ENCODE data around the gene ATXN7. TPM values are rescaled to one million over a fixed set of nuclear protein-coding genes. Genes with fewer than 3 reads are reported as not detected.

The ATXN7 gene
- total RNA-seq, 1 donor from 2014 or later, result 13.2 TPM

GRCh38 chr3:63921741-63922482, 58.2 kb downstream of the ATXN7 start:
- peaks cover under 1 to 42% of the 10 kb centered on the region in 2 donors for H3K36me3 ChIP-seq
- no peaks in the 10 kb centered on the region for H3K9me3 ChIP-seq
- no peaks in the 10 kb centered on the region for H3K27me3 ChIP-seq
- H3K4me3 ChIP-seq, result no peak overlapping the region
- H3K4me1 ChIP-seq, result peaks cover 0 to 2% of the 10 kb centered on the region in 2 donors
- intact Hi-C loops (cut with DNase I), result no loop called here
- DNase-seq (ENCODE audit: low spot score in 2 of 2), result no peak
- TF ChIP-seq CTCF (IDR thresholded peaks at IDR 0.05), result no peak
- H3K27ac ChIP-seq, result no peak overlapping the region

DNA sequence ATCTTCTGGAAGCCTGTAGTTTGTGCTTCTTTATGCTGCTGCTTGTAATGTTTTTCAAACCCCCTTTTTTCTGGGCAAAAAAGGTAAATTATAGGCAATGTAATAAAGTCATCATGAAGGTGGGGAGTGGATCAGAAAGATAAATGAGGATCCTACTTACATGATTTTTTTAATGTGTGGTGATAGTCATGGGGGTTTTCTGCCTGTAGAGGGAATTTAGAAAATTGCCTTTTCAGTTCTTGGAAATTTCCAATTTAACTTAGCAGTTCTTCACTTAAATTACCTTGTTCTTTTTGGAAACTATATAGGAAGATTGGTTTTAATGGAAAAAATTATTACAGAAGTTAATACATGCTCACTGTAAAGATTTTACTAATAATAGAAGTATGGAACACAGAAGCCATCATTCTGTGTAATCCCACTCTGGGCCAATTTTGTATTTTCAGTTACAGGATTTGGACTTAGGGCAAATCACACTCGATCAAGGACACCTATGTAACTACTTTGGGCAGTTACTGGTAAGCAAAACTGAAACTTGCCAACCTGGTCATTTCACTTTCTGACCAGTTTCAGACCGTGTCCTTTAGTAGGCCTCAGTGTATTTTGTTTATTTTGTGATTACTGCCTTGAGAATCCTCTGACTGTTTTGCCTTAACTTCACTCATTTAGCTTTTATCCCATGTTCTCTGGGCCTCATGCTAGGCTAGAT, 59.0 kb downstream of the ATXN7 start:
- Histone ChIP-seq H3K36me3 (peaks cover 0 to 35% of the 10 kb centered on the region in 2 donors), H3K4me1 (peaks cover 0 to 2% of the 10 kb centered on the region in 2 donors), H3K4me3 (no peak overlapping the region), H3K27ac (no peak overlapping the region), H3K9me3 (no peaks in the 10 kb centered on the region), H3K27me3 (no peaks in the 10 kb centered on the region)
- TF ChIP-seq CTCF (IDR thresholded peaks at IDR 0.05), result no peak
- no peak for DNase-seq (ENCODE audit: low spot score in 2 of 2)
- intact Hi-C loops (cut with DNase I), result no loop called here

DNA sequence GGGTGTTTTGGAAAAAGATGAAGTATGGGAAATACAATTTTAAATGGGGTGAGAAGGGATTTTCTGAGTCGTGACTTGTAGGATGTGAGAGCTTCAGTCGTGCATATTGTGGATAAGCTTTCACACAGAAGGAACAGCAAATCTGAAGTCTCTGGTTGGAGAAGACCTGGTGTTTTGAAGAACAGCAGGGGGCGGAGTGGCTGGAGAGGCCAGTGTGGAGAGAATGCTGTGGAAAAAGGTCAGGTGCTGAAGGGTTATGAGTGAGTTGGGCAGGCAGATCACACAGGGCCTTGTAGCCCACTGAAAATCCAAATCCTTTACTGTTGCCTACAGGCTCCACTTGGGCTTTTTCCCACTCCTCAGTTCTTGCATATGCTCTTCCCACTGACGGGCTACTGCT, 62.6 kb downstream of the ATXN7 start:
- Histone ChIP-seq H3K36me3 (peaks cover 0 to 19% of the 10 kb centered on the region in 2 donors), H3K4me1 (peaks cover 0 to 3% of the 10 kb centered on the region in 2 donors), H3K27me3 (no peaks in the 10 kb centered on the region), H3K9me3 (no peaks in the 10 kb centered on the region), H3K4me3 (no peak overlapping the region), H3K27ac (no peak overlapping the region)
- intact Hi-C loops (cut with DNase I), result no loop called here
- no peak for DNase-seq (ENCODE audit: low spot score in 2 of 2)
- no peak for TF ChIP-seq CTCF (IDR thresholded peaks at IDR 0.05)

DNA sequence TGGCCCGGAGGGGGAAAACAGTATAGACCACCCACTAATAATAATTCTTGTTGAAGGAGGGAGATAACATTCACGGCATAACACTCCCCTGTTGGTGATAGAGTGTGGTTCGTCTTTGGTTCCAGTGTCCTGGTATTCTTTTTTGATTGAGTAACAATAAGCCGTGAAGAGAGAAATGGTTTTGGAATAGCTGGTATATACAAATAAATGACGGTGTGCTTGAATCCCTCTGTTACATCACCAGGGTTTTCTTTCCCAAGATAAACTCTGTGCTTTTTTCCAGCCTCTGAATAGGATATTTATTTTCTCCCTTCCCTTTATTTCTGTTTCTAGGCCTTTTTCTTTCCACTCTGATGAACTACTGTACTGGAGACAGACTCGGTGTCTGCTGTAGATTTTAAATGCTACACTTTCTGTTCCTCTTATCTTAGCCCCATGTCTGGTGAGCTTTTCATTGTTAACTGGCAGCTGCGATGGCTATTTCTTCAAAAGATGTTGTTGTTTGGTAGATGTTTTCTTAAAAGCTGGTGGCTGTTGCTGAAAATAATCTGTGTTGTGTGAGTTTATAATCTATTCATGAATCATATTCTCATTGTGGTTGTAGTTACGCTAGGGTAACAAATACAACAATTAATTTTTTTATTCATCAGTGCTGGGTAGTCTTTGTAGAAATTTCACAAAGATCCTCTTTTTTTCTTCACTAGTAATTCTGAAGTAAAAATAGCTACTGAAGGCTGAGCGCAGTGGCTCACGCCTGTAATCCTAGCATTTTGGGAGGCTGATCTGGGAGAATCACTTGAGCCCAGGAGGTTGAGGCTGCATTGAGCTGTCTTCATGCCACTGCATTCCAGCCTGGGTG, 64.0 kb downstream of the ATXN7 start:
- no peak for DNase-seq (ENCODE audit: low spot score in 2 of 2)
- peaks cover 0 to 3% of the 10 kb centered on the region in 2 donors for H3K4me1 ChIP-seq
- H3K9me3 ChIP-seq, result no peaks in the 10 kb centered on the region
- H3K4me3 ChIP-seq, result no peak overlapping the region
- no peaks in the 10 kb centered on the region for H3K27me3 ChIP-seq
- peaks cover 0 to 11% of the 10 kb centered on the region in 2 donors for H3K36me3 ChIP-seq
- no peak for TF ChIP-seq CTCF (IDR thresholded peaks at IDR 0.05)
- H3K27ac ChIP-seq, result no peak overlapping the region
- intact Hi-C loops (cut with DNase I), result no loop called here

DNA sequence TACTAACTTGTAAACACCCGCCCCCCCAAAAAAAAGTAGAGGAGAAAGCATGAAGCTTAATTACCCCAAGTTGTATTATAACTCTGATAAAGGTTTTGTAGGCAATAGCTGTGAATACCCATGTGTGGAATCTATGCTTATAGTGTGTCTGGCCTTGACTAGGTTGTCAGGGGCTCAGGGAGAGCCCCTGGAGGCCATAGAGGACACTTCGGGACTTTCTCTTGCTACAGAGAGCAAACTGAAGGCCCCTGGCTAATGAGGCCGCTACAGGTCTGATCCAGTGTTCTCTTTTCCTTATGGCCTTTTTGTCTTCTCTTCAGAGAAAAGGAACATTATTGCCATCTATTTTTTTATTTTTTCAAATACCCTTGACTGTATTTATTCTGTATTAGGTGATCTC, 67.6 kb downstream of the ATXN7 start:
- intact Hi-C loops (cut with DNase I), result no loop called here
- no peak for TF ChIP-seq CTCF (IDR thresholded peaks at IDR 0.05)
- Histone ChIP-seq H3K27ac (no peak overlapping the region), H3K9me3 (no peaks in the 10 kb centered on the region), H3K4me1 (peaks cover 0 to 6% of the 10 kb centered on the region in 2 donors), H3K27me3 (no peaks in the 10 kb centered on the region), H3K36me3 (no peaks in the 10 kb centered on the region), H3K4me3 (no peak overlapping the region)
- DNase-seq (ENCODE audit: low spot score in 2 of 2), result no peak

All from ascending aorta (tissue), 2 donors.